ENCODE results near the gene XIRP2.

GRCh38 chr2:167212014-167212648 lies 323.9 kb downstream of the XIRP2 start:
- peak; percentile 68 to 76 (median 70) for TF ChIP-seq CTCF (IDR thresholded peaks at IDR 0.05)
- TF ChIP-seq POLR2A (IDR thresholded peaks at IDR 0.05) = no peak
- no peak for TF ChIP-seq EP300 (IDR thresholded peaks at IDR 0.05; ENCODE audit: low read depth)

Data from transverse colon (tissue), 3 donors.